Measurements from ENCODE around the gene MOGAT2. TPM values are rescaled to one million over a fixed set of nuclear protein-coding genes. Genes with fewer than 3 reads are reported as not detected.

The MOGAT2 gene
- total and polyA plus RNA-seq, 2 of the 4 experiments (the other 2 are of a cell fraction) = not detected

DNA sequence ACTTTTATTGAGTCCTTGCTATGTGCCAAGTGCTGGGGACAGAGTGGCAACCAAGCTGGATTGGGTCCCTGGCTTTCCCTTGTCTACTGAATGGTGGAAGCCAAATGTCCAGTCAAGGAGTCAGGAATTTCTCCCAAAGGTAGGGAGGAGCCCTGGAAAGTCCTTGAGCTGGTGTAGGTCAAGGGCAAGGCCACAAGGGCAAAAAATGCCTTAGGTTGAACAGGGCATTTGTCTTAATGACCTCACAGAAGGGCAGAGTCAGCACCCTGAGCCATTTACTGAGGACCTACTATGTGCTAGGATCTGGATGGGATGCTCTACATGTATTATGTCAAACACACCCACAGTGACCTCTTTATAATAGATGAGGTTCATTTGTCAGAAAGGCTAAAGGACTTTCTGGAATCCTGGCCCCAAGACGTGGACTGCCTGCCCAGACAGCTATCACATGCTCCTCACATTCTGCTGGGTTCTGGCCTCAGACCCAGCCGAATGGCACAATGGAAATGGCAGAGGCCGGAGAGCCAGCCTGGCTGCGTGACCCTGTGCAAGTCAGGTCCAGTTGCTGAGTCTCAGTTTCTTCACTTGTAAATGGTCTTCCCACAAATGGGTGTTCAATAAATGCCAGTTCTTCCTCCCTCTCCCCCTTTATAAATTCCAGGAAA, 17.7 kb downstream of the MOGAT2 start:
- no peak overlapping the region for H3K56ac ChIP-seq (ENCODE audit: extremely low read depth, insufficient read depth, low read length)
- intact Hi-C loops (cut with micrococcal nuclease) (no loop called here), in situ Hi-C loops (cut with MboI; ENCODE audit: low sequenced_read_pairs) (no loop called here), dilution Hi-C loops (cut with HindIII; ENCODE audit: low sequenced_read_pairs, unreplicated experiment) (no loop called here)
- no peak overlapping the region for H3K9ac ChIP-seq (ENCODE audit: low read depth, low read length)
- BruUV-seq (replicated peaks) = no TSS peak
- no peaks in the 10 kb centered on the region for H4K20me1 ChIP-seq (ENCODE audit: insufficient read depth, low read length)
- no peak overlapping the region for H4K91ac ChIP-seq (ENCODE audit: insufficient read depth, low read depth, low read length)
- H2BK15ac ChIP-seq (ENCODE audit: low read depth, low read length) = no peak overlapping the region
- H2BK5ac ChIP-seq (ENCODE audit: low read depth, low read length, poor library complexity, severe bottlenecking) = no peak overlapping the region
- H4K5ac ChIP-seq (ENCODE audit: low read depth, low read length) = no peak overlapping the region
- H3K4me2 ChIP-seq (ENCODE audit: low read depth, low read length) = no peak overlapping the region
- ATAC-seq (ENCODE audit: low read depth) (no peak), DNase-seq (no peak)
- no peak overlapping the region for H3K4me3 ChIP-seq (ENCODE audit: insufficient read depth, low read depth, low read length)
- no peaks in the 10 kb centered on the region for H3K36me3 ChIP-seq (ENCODE audit: control insufficient read depth, insufficient read depth, low read length)
- H3K27me3 ChIP-seq (ENCODE audit: control insufficient read depth, insufficient read depth, low read length) = peaks cover 60% of the 10 kb centered on the region
- H3K9me3 ChIP-seq (ENCODE audit: control insufficient read depth, insufficient read depth, low read length) = peaks cover 2% of the 10 kb centered on the region; the same call in 1 of the 2 replicates
- H2AK5ac ChIP-seq (ENCODE audit: low read depth, low read length) = no peak overlapping the region
- H3K79me1 ChIP-seq (ENCODE audit: low read depth in 1 of 2, low read length in 2 of 2) = no peaks in the 10 kb centered on the region
- no peak overlapping the region for H2AFZ ChIP-seq (replicated peaks; ENCODE audit: low read length, poor library complexity)
- no peak overlapping the region for H2BK120ac ChIP-seq (ENCODE audit: low read depth, low read length)
- ChIA-PET CTCF (no interaction called here), POLR2A (ENCODE audit: unreplicated experiment) (no interaction called here)
- no peak overlapping the region for H3K14ac ChIP-seq (replicated peaks; ENCODE audit: low read depth, low read length)
- H3K27ac ChIP-seq (ENCODE audit: insufficient read depth, low read length) = no peak overlapping the region
- H3K4me1 ChIP-seq (ENCODE audit: control insufficient read depth, insufficient read depth, low read length) = no peaks in the 10 kb centered on the region
- WGBS, 2 experiments (ENCODE audit: extremely low coverage in 2 of 2, insufficient read length in 1 of 2) = 95% methylated on average over 3 of the region's 4 CpGs; no CpG with 5 or more reads in 1 of the 2 experiments
- no peak overlapping the region for H2BK20ac ChIP-seq (ENCODE audit: low read depth, low read length)
- TF ChIP-seq MAFK (IDR thresholded peaks at IDR 0.05; ENCODE audit: low read depth, low read length) (no peak), CHD1 (IDR thresholded peaks at IDR 0.05; ENCODE audit: low read depth, low read length) (no peak), FOS (IDR thresholded peaks at IDR 0.05; ENCODE audit: low read depth, low read length) (no peak), RFX5 (IDR thresholded peaks at IDR 0.05; ENCODE audit: low read depth, low read length) (no peak), POLR2A (IDR thresholded peaks at IDR 0.05; ENCODE audit: low read depth, low read length) (no peak), MXI1 (IDR thresholded peaks at IDR 0.05; ENCODE audit: borderline replicate concordance, low read depth, low read length) (no peak), RAD21 (IDR thresholded peaks at IDR 0.05; ENCODE audit: low read length) (no peak), NFE2L2 (IDR thresholded peaks at IDR 0.05; ENCODE audit: low read depth, low read length) (no peak), BHLHE40 (IDR thresholded peaks at IDR 0.05; ENCODE audit: low read depth, low read length) (no peak)
- TF ChIP-seq, protein P1, sequence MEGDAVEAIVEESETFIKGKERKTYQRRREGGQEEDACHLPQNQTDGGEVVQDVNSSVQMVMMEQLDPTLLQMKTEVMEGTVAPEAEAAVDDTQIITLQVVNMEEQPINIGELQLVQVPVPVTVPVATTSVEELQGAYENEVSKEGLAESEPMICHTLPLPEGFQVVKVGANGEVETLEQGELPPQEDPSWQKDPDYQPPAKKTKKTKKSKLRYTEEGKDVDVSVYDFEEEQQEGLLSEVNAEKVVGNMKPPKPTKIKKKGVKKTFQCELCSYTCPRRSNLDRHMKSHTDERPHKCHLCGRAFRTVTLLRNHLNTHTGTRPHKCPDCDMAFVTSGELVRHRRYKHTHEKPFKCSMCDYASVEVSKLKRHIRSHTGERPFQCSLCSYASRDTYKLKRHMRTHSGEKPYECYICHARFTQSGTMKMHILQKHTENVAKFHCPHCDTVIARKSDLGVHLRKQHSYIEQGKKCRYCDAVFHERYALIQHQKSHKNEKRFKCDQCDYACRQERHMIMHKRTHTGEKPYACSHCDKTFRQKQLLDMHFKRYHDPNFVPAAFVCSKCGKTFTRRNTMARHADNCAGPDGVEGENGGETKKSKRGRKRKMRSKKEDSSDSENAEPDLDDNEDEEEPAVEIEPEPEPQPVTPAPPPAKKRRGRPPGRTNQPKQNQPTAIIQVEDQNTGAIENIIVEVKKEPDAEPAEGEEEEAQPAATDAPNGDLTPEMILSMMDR (conservative IDR thresholded peaks at IDR 0.05; ENCODE audit: low read depth, low read length) = no peak
- TF ChIP-seq, protein P2, sequence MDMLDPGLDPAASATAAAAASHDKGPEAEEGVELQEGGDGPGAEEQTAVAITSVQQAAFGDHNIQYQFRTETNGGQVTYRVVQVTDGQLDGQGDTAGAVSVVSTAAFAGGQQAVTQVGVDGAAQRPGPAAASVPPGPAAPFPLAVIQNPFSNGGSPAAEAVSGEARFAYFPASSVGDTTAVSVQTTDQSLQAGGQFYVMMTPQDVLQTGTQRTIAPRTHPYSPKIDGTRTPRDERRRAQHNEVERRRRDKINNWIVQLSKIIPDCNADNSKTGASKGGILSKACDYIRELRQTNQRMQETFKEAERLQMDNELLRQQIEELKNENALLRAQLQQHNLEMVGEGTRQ (IDR thresholded peaks at IDR 0.05; ENCODE audit: low read depth, low read length) = no peak
- H3K9me1 ChIP-seq (ENCODE audit: insufficient read depth, low read length) = no peaks in the 10 kb centered on the region
- H3K18ac ChIP-seq (ENCODE audit: low read depth, low read length) = no peak overlapping the region
- H4K8ac ChIP-seq (ENCODE audit: low read depth in 2 of 2, low read length in 2 of 2) = no peak overlapping the region
- H2AK9ac ChIP-seq (replicated peaks; ENCODE audit: low read depth, low read length, poor library complexity) = no peak overlapping the region
- H3K4ac ChIP-seq (ENCODE audit: low read depth, low read length) = no peak overlapping the region
- H3K23ac ChIP-seq (ENCODE audit: low read depth, low read length) = no peak overlapping the region
